ENCODE measurements around the gene ARPC1A. TPM values are rescaled to one million over a fixed set of nuclear protein-coding genes. Genes with fewer than 3 reads are reported as not detected.
A peak's percentile ranks its signal among the peaks of the same experiment; 100 is the strongest.
"Not testable (repeated sequence)": the region's sequence is repeated elsewhere in the genome, so short reads cannot be mapped to it uniquely, and the experiment has no call there.

Gene ARPC1A
- total RNA-seq, 2 experiments from 2014 or later: 71.8 to 108 TPM

GRCh38 chr7:99324559-99324958 lies 1.1 kb upstream of the ARPC1A start:
- ChIA-PET POLR2A (interaction anchor here (1.5 kb wide), 1 partner anchor 83 kb away, joined by 7 read pairs; no protein-coding TSS in a partner anchor), CTCF (ENCODE audit: unreplicated experiment) (no interaction called here)
- H3K27ac ChIP-seq (ENCODE audit: low read depth, low read length, poor library complexity, severe bottlenecking): no peak overlapping the region

GRCh38 chr7:99325001-99325493 lies 651 bp upstream of the ARPC1A start:
- Histone ChIP-seq H3K9me2 (ENCODE audit: insufficient read depth, low read length) (no peaks in the 10 kb centered on the region), H3K9me3 (ENCODE audit: low read length) (no peaks in the 10 kb centered on the region), H3K4me1 (ENCODE audit: insufficient read depth, low read length, poor library complexity, severe bottlenecking) (peaks cover 12% of the 10 kb centered on the region), H2AFZ (ENCODE audit: low read length) (peak overlapping the region; percentile 43), H3K36me3 (ENCODE audit: insufficient read depth, low read length) (peaks cover 6% of the 10 kb centered on the region), H3K27ac (ENCODE audit: low read depth, low read length, poor library complexity, severe bottlenecking) (peak overlapping the region; percentile 10), H4K20me1 (ENCODE audit: insufficient read depth, low read length) (0 out of 2 replicates have a peak, but pooled peaks cover 13% of the 10 kb centered on the region), H3K79me2 (ENCODE audit: insufficient read depth, low read depth, low read length) (peaks cover 39% of the 10 kb centered on the region), H3K4me2 (ENCODE audit: low read length) (peak overlapping the region; percentile 87), H3K4me3 (ENCODE audit: low read depth, low read length, poor library complexity, severe bottlenecking) (peak overlapping the region; percentile 87)
- BruUV-seq (replicated peaks): TSS peak; percentile 93
- TF ChIP-seq CTCF (conservative IDR thresholded peaks at IDR 0.05; ENCODE audit: low read length) (no peak), EZH2phosphoT487 (IDR thresholded peaks at IDR 0.05; ENCODE audit: borderline replicate concordance, low read depth, low read length) (no peak)
- intact Hi-C loops (cut with micrococcal nuclease; ENCODE audit: unreplicated experiment): loop anchor here (5.0 kb wide), 1 partner anchor 283 kb away; no protein-coding TSS in a partner anchor
- no peak for DNase-seq (ENCODE audit: low spot score)
- ChIA-PET CTCF (ENCODE audit: unreplicated experiment) (no interaction called here), POLR2A (interaction anchor here (0.9 to 2.9 kb wide), 4 partner anchors 82 to 181 kb away, joined by 3 to 8 read pairs (median 6); partner anchors contain the start of genes BUD31 and PDAP1)

More at GRCh38 chr7:99324559-99324958, 1.1 kb upstream of the ARPC1A start:
- BruUV-seq (replicated peaks): no TSS peak
- Histone ChIP-seq H3K79me2 (ENCODE audit: insufficient read depth, low read depth, low read length) (peaks cover 34% of the 10 kb centered on the region), H3K4me3 (ENCODE audit: low read depth, low read length, poor library complexity, severe bottlenecking) (peak overlapping the region; percentile 87), H3K4me2 (ENCODE audit: low read length) (peak overlapping the region; percentile 87), H2AFZ (ENCODE audit: low read length) (no peak overlapping the region), H3K36me3 (ENCODE audit: insufficient read depth, low read length) (peaks cover 6% of the 10 kb centered on the region), H4K20me1 (ENCODE audit: insufficient read depth, low read length) (0 out of 2 replicates have a peak, but pooled peaks cover 13% of the 10 kb centered on the region), H3K9me3 (ENCODE audit: low read length) (no peaks in the 10 kb centered on the region), H3K4me1 (ENCODE audit: insufficient read depth, low read length, poor library complexity, severe bottlenecking) (peaks cover 12% of the 10 kb centered on the region), H3K9me2 (ENCODE audit: insufficient read depth, low read length) (no peaks in the 10 kb centered on the region)
- intact Hi-C loops (cut with micrococcal nuclease; ENCODE audit: unreplicated experiment): no loop called here
- TF ChIP-seq CTCF (conservative IDR thresholded peaks at IDR 0.05; ENCODE audit: low read length) (no peak), EZH2phosphoT487 (IDR thresholded peaks at IDR 0.05; ENCODE audit: borderline replicate concordance, low read depth, low read length) (no peak)
- no peak for DNase-seq (ENCODE audit: low spot score)

GRCh38 chr7:99326408-99326782 lies 697 bp downstream of the ARPC1A start:
- Histone ChIP-seq H3K4me1 (ENCODE audit: insufficient read depth, low read length, poor library complexity, severe bottlenecking) (peaks cover 19% of the 10 kb centered on the region), H3K27ac (ENCODE audit: low read depth, low read length, poor library complexity, severe bottlenecking) (peak overlapping the region; percentile 16), H2AFZ (ENCODE audit: low read length) (peak overlapping the region; percentile 43; the same call in 1 of the 2 replicates), H3K9me2 (ENCODE audit: insufficient read depth, low read length) (no peaks in the 10 kb centered on the region), H3K4me2 (ENCODE audit: low read length) (peak overlapping the region; percentile 92), H3K9me3 (ENCODE audit: low read length) (no peaks in the 10 kb centered on the region), H3K4me3 (ENCODE audit: low read depth, low read length, poor library complexity, severe bottlenecking) (peak overlapping the region; percentile 87), H4K20me1 (ENCODE audit: insufficient read depth, low read length) (0 out of 2 replicates have a peak, but pooled peaks cover 13% of the 10 kb centered on the region), H3K36me3 (ENCODE audit: insufficient read depth, low read length) (peaks cover 16% of the 10 kb centered on the region), H3K79me2 (ENCODE audit: insufficient read depth, low read depth, low read length) (peaks cover 53% of the 10 kb centered on the region)
- DNase-seq (ENCODE audit: low spot score): peak; percentile 11
- no peak for TF ChIP-seq EZH2phosphoT487 (IDR thresholded peaks at IDR 0.05; ENCODE audit: borderline replicate concordance, low read depth, low read length)
- TF ChIP-seq CTCF (conservative IDR thresholded peaks at IDR 0.05; ENCODE audit: low read length): no peak
- ChIA-PET CTCF (ENCODE audit: unreplicated experiment) (interaction anchor here (0.6 kb wide), 1 partner anchor 81 kb away, joined by 3 read pairs; no protein-coding TSS in a partner anchor), POLR2A (interaction anchor here (0.9 to 2.9 kb wide), 5 partner anchors 8 to 182 kb away, joined by 3 to 8 read pairs (median 4); partner anchors contain the start of genes BUD31 and PDAP1)
- BruUV-seq (replicated peaks): no TSS peak
- intact Hi-C loops (cut with micrococcal nuclease; ENCODE audit: unreplicated experiment): loop anchor here (1.0 to 5.0 kb wide), 2 partner anchors 80 to 284 kb away; no protein-coding TSS in a partner anchor

- DNase-seq (ENCODE audit: low spot score): peak; percentile 18
- H3K27ac ChIP-seq (ENCODE audit: low read depth, low read length, poor library complexity, severe bottlenecking); intact Hi-C loops (cut with micrococcal nuclease; ENCODE audit: unreplicated experiment); CTCF ChIA-PET (ENCODE audit: unreplicated experiment); BruUV-seq (replicated peaks); H3K4me3 ChIP-seq (ENCODE audit: low read depth, low read length, poor library complexity, severe bottlenecking); H3K9me2 ChIP-seq (ENCODE audit: insufficient read depth, low read length); H3K9me3 ChIP-seq (ENCODE audit: low read length); H2AFZ ChIP-seq (ENCODE audit: low read length); H3K4me2 ChIP-seq (ENCODE audit: low read length): not testable (repeated sequence)
- Histone ChIP-seq H3K36me3 (ENCODE audit: insufficient read depth, low read length) (peaks cover 43% of the 10 kb centered on the region), H4K20me1 (ENCODE audit: insufficient read depth, low read length) (0 out of 2 replicates have a peak, but pooled peaks cover 13% of the 10 kb centered on the region), H3K4me1 (ENCODE audit: insufficient read depth, low read length, poor library complexity, severe bottlenecking) (peaks cover 14% of the 10 kb centered on the region), H3K79me2 (ENCODE audit: insufficient read depth, low read depth, low read length) (peaks cover 63% of the 10 kb centered on the region)
- POLR2A ChIA-PET: interaction anchor here (0.6 to 1.2 kb wide), 6 partner anchors 10 to 291 kb away, joined by 3 to 5 read pairs (median 3); no protein-coding TSS in a partner anchor
Observed at GRCh38 chr7:99330314-99330961, 4.7 kb downstream of the ARPC1A start.
